Testis (tissue), 3 donors: ENCODE data around the gene NPLOC4. TPM values are rescaled to one million over a fixed set of nuclear protein-coding genes. Genes with fewer than 3 reads are reported as not detected.

ENCODE experiments used
- DNase-seq: peaks from one replicate; pipeline ENCODE4 v3.0.0-alpha.2; 2019
- H3K27ac ChIP-seq, 2 donors: fragments of 200-600 bp; sonication (generic); one replicate each; pipeline ENCODE4 v1.5.1; 2019
- H3K27me3 ChIP-seq: fragments of 200-600 bp; sonication (generic); one replicate; pipeline ENCODE4 v1.5.1; 2019
- H3K36me3 ChIP-seq: fragments of 200-600 bp; sonication (generic); one replicate; pipeline ENCODE4 v1.5.1; 2017; ENCODE audit warnings: low read depth; ENCODE audit errors: missing control alignments
- H3K4me1 ChIP-seq: fragments of 200-600 bp; sonication (generic); one replicate; pipeline ENCODE4 v1.5.1; 2019
- H3K4me3 ChIP-seq, 2 donors: fragments of 200-600 bp; sonication (generic); one replicate each; pipeline ENCODE4 v1.5.1; 2017 to 2019
- H3K9me3 ChIP-seq: fragments of 200-600 bp; sonication (generic); one replicate; pipeline ENCODE4 v1.5.1; 2017
- POLR2A ChIP-seq: fragments of 450-650 bp; IDR thresholded peaks from one replicate; pipeline ENCODE4 v1.6.1; 2017; ENCODE audit warnings: antibody characterized with exemption, mild to moderate bottlenecking, moderate library complexity
- WGBS, 2 donors: methylation state at CpG; one replicate each; pipeline ENCODE4 v1.1.5; 2018; 5-methylcytosine and 5-hydroxymethylcytosine counted together
- intact Hi-C: fragments of 100-400 bp; cut with DNase I; formaldehyde crosslinking; loops from one replicate; pipeline ENCODE4 v1.15.1; 2023; ENCODE audit warnings: low total_unique reads
- polyA plus RNA-seq: library from polyadenylated mRNA; stranded (reverse); fragments of 350-450 nt; fragmentation: Illumina TruSeq; extraction: RNeasy Lipid Tissue Mini Kit (QIAGEN cat#74804); gene quantifications from one replicate; pipeline ENCODE4 v1.2.3, GENCODE V29; 2014; ENCODE audit warnings: low read depth, low replicate concordance; ENCODE audit not compliant: insufficient read depth
- total RNA-seq, 2 donors: library from RNA; depleted of rRNA; stranded (reverse); fragments of >200 nt; gene quantifications; one replicate each; pipeline ENCODE4 v1.2.3, GENCODE V29; 2016
- TF ChIP-seq, protein P1 (sequence below), 3 experiments: fragments of 450-650 bp in 2 of 3; fragments of 200-600 bp in 1 of 3; sonication (generic) in 1 of 3; IDR thresholded peaks; one replicate each; pipeline ENCODE4 v1.5.1; 2016 to 2019; ENCODE audit warnings: antibody characterized with exemption in 3 of 3, mild to moderate bottlenecking in 2 of 3, moderate library complexity in 1 of 3

NPLOC4 gene
- total and polyA plus RNA-seq, 3 donors from 2014 or later: 106 to 130 (median 122) TPM

- H3K36me3 ChIP-seq: no peaks in the 10 kb centered on the region
- 94 to 97% methylated on average over 6 of the region's 6 CpGs for whole genome bisulfite sequencing, 2 donors
- intact Hi-C loops: no loop called here
Measured at GRCh38 chr17:81579298-81579697, 57.6 kb downstream of the NPLOC4 start.

DNA sequence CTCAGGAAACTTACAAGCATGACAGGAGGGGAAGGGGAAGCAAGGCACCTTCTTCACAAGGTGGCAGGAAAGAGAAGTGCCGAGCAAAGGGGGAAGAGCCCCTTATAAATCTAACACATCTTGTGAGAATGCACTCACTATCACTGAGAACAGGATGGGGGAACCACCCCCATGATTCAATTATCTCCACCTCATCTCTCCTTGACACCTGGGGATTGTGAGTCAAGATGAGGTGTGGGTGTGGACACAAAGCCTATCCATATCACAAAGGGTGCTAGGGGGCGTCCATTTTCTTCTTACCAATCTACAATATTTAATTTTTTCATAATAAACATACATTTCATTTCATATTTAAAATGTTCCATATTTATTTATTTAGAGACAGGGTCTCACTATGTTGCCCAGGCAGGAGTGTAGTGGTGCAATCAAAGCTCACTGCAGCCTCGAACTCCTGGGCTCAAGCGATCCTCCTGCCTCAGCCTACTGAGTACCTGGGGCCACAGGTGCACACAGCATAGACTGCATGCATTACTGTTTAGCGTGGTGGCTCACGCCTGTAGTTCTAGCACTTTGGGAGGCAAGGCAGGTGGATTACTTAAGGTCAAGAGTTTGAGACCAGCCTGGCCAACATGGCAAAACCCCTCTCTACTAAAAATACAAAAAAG lies 58.2 kb downstream of the NPLOC4 start:
- no peaks in the 10 kb centered on the region for H3K36me3 ChIP-seq
- H3K4me1 ChIP-seq: no peaks in the 10 kb centered on the region
- H3K9me3 ChIP-seq: no peaks in the 10 kb centered on the region
- no peaks in the 10 kb centered on the region for H3K27me3 ChIP-seq
- no peak overlapping the region for H3K4me3 ChIP-seq
- WGBS, 2 donors: 92 to 94% methylated on average over 6 of the region's 6 CpGs
- no peak for DNase-seq
- intact Hi-C loops: no loop called here
- no peak overlapping the region for H3K27ac ChIP-seq
- TF ChIP-seq, protein P1, sequence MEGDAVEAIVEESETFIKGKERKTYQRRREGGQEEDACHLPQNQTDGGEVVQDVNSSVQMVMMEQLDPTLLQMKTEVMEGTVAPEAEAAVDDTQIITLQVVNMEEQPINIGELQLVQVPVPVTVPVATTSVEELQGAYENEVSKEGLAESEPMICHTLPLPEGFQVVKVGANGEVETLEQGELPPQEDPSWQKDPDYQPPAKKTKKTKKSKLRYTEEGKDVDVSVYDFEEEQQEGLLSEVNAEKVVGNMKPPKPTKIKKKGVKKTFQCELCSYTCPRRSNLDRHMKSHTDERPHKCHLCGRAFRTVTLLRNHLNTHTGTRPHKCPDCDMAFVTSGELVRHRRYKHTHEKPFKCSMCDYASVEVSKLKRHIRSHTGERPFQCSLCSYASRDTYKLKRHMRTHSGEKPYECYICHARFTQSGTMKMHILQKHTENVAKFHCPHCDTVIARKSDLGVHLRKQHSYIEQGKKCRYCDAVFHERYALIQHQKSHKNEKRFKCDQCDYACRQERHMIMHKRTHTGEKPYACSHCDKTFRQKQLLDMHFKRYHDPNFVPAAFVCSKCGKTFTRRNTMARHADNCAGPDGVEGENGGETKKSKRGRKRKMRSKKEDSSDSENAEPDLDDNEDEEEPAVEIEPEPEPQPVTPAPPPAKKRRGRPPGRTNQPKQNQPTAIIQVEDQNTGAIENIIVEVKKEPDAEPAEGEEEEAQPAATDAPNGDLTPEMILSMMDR (IDR thresholded peaks at IDR 0.05): no peak
- TF ChIP-seq POLR2A: no peak

More at GRCh38 chr17:81579298-81579697, 57.6 kb downstream of the NPLOC4 start:
- DNase-seq: no peak
- Histone ChIP-seq H3K4me3 (no peak overlapping the region), H3K27ac (no peak overlapping the region), H3K4me1 (no peaks in the 10 kb centered on the region), H3K9me3 (no peaks in the 10 kb centered on the region), H3K27me3 (no peaks in the 10 kb centered on the region)
- TF ChIP-seq, protein P1 (IDR thresholded peaks at IDR 0.05): no peak
- no peak for TF ChIP-seq POLR2A

DNA sequence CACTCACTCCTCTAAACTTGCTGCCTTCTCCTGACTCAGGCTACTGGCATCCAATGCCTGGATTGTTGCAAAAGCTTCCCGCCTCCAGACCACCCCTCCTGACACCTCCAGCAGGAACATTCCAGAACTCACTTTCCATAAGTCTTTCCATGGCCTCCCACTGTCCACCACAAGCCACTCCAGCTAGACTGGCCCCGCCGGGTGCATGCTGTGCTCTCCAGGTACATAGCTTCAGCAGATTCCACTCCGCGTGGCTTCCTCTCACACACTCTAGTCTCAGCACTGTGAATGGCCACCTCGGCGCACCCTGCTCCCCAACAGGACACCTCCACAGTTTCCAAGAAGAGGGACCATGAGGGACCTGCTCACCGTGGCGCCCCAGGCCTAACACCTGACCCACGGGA lies 58.9 kb downstream of the NPLOC4 start:
- DNase-seq: no peak
- WGBS, 2 donors: 95 to 100% methylated on average over 10 of the region's 10 CpGs
- Histone ChIP-seq H3K4me3 (no peak overlapping the region), H3K27ac (no peak overlapping the region), H3K9me3 (no peaks in the 10 kb centered on the region), H3K4me1 (no peaks in the 10 kb centered on the region), H3K27me3 (no peaks in the 10 kb centered on the region), H3K36me3 (no peaks in the 10 kb centered on the region)
- no peak for TF ChIP-seq POLR2A
- TF ChIP-seq, protein P1 (IDR thresholded peaks at IDR 0.05): no peak
- intact Hi-C loops: no loop called here

DNA sequence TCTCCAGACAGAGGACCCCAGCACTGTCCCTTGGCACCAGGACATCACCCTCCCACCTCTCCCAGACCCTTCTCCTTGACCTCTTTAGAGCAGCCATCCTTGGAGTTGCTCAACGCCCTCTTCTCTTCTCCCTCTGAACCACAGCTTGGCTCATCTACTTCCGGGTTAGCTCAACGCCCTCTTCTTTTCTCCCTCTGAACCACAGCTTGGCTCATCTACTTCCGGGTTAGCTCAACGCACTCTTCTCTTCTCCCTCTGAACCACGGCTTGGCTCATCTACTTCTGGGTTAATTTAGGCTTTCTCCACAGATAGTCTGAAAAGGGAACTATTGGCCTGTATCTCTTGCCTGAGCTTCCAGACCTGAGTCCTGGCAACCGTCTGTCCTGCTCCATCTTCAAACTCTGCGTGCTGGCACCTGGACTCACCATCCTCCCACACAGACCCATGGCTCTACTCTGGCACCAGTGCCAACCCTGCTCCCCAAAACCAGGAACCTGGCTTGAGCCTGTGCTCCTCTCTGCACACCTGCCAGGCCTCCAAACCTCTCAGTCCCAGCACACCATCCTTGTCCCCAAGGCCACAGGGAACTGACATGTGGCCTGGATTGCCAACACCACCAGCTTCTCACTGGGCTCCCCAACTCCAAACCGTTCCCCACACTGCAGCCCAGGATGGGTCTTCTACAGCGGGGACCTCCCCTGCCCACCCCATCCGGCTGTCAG lies 59.5 kb downstream of the NPLOC4 start:
- no peak for DNase-seq
- no peak for TF ChIP-seq POLR2A
- TF ChIP-seq, protein P1 (IDR thresholded peaks at IDR 0.05): no peak
- intact Hi-C loops: no loop called here
- WGBS, 2 donors: 65 to 70% methylated on average over 11 of the region's 11 CpGs
- no peak overlapping the region for H3K27ac ChIP-seq
- no peak overlapping the region for H3K4me3 ChIP-seq
- no peaks in the 10 kb centered on the region for H3K36me3 ChIP-seq
- no peaks in the 10 kb centered on the region for H3K4me1 ChIP-seq
- H3K9me3 ChIP-seq: no peaks in the 10 kb centered on the region
- no peaks in the 10 kb centered on the region for H3K27me3 ChIP-seq
